ENCODE measurements around the gene PLAC9. TPM values are rescaled to one million over a fixed set of nuclear protein-coding genes. Genes with fewer than 3 reads are reported as not detected.

Gene PLAC9
- polyA plus RNA-seq, 10 donors = 60.1 to 148 (median 87.4) TPM

- DNase-seq = no peak
Measured at GRCh38 chr10:80176526-80176925, 44.0 kb downstream of the PLAC9 start.

GRCh38 chr10:80177781-80178636 lies 45.5 kb downstream of the PLAC9 start:
- DNase-seq = no peak

GRCh38 chr10:80182986-80183385 lies 50.5 kb downstream of the PLAC9 start:
- DNase-seq = no peak

- DNase-seq = no peak
Measured at GRCh38 chr10:80183436-80183835, 50.9 kb downstream of the PLAC9 start.

- DNase-seq = no peak
Measured at GRCh38 chr10:80184291-80184690, 51.8 kb downstream of the PLAC9 start.

- no peak for DNase-seq
Measured at GRCh38 chr10:80185578-80186299, 53.2 kb downstream of the PLAC9 start.

GRCh38 chr10:80186364-80187012 lies 54.0 kb downstream of the PLAC9 start:
- DNase-seq = no peak

GRCh38 chr10:80187060-80187459 lies 54.5 kb downstream of the PLAC9 start:
- DNase-seq = no peak

- DNase-seq = no peak
Measured at GRCh38 chr10:80187465-80188409, 55.2 kb downstream of the PLAC9 start.

GRCh38 chr10:80188713-80189112 lies 56.2 kb downstream of the PLAC9 start:
- no peak for DNase-seq

- DNase-seq = no peak
Measured at GRCh38 chr10:80191589-80192270, 59.2 kb downstream of the PLAC9 start.

- DNase-seq = no peak
Measured at GRCh38 chr10:80192553-80192952, 60.0 kb downstream of the PLAC9 start.

GRCh38 chr10:80194373-80195045 lies 62.0 kb downstream of the PLAC9 start:
- no peak for DNase-seq

Other genes with a start within 250 kb of the PLAC9 start
- gene SFTPD, start 183.6 kb upstream of the PLAC9 start, polyA plus RNA-seq (ENCODE audit: insufficient read length in 10 of 10) = 1 to 10 TPM in 6 of 10 donors, under 1 TPM in 4; 0.79 to 2.0 (median 1.1) TPM
- gene TMEM254, start 54.1 kb upstream of the PLAC9 start, polyA plus RNA-seq (ENCODE audit: insufficient read length in 10 of 10) = 10 to 100 TPM; 15.6 to 33.2 (median 19.5) TPM
- gene ANXA11, start 72.8 kb downstream of the PLAC9 start, polyA plus RNA-seq (ENCODE audit: insufficient read length in 10 of 10) = 100 to 1,000 TPM in 8 of 10 donors, 10 to 100 TPM in 2; 82.1 to 131 (median 107) TPM
- gene MAT1A, start 156.9 kb downstream of the PLAC9 start, polyA plus RNA-seq (ENCODE audit: insufficient read length in 10 of 10) = under 1 TPM in 5 of 10 donors, not detected in 5; 0.04 to 0.15 (median 0.11) TPM
- gene DYDC1, start 224.0 kb downstream of the PLAC9 start, polyA plus RNA-seq (ENCODE audit: insufficient read length in 10 of 10) = under 1 TPM in 1 of 10 donors, not detected in 9; 0.20 TPM
- not detected for gene DYDC2, start 224.1 kb downstream of the PLAC9 start, polyA plus RNA-seq (ENCODE audit: insufficient read length in 10 of 10)